GM12891 (cell line): ENCODE measurements around the gene ING5.

Source experiments
- PAX5 ChIP-seq: IDR thresholded peaks from 2 replicates; pipeline ENCODE4 v1.6.1; 2011; ENCODE audit warnings: low read length, moderate library complexity, mild to moderate bottlenecking; ENCODE audit not compliant: insufficient read depth, severe bottlenecking
- POLR2A ChIP-seq: IDR thresholded peaks from 2 replicates; pipeline ENCODE4 v1.6.1; 2011; ENCODE audit warnings: low read depth, low read length, control low read depth
- POLR2AphosphoS5 ChIP-seq: IDR thresholded peaks from 2 replicates; pipeline ENCODE4 v1.6.1; 2011; ENCODE audit warnings: low read depth, low read length, control low read depth
- POU2F2 ChIP-seq: IDR thresholded peaks from 2 replicates; pipeline ENCODE4 v1.6.1; 2011; ENCODE audit warnings: low read depth, mild to moderate bottlenecking, control low read depth, low read length, moderate library complexity
- SPI1 ChIP-seq: IDR thresholded peaks from 2 replicates; pipeline ENCODE4 v1.6.1; 2011; ENCODE audit warnings: low read depth, low read length, control low read depth
- TAF1 ChIP-seq: IDR thresholded peaks from 2 replicates; pipeline ENCODE4 v1.6.1; 2011; ENCODE audit warnings: low read depth, low read length, control low read depth

DNA sequence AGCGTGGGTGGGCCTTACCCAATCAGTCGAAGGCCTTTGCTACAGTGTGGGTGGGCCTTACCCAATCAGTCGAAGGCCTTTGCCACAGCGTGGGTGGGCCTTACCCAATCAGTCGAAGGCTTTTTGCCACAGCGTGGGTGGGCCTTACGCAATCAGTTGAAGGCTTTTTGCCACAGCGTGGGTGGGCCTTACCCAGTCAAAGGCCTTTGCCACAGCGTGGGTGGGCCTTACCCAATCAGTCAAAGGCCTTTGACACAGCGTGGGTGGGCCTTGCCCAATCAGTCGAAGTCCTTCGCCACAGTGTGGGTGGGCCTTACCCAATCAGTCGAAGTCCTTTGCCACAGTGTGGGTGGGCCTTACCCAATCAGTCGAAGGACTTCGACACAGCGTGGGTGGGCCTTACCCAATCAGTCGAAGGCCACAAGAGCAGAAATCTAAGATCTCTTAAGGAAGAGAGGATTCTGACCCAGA, 58.5 kb downstream of the ING5 start:
- no peak for TF ChIP-seq POLR2A
- TF ChIP-seq POLR2AphosphoS5 = no peak
- no peak for TF ChIP-seq TAF1
- TF ChIP-seq PAX5 = no peak
- TF ChIP-seq SPI1 = no peak
- TF ChIP-seq POU2F2 = no peak
